Spleen (tissue), 11 donors: ENCODE results near the gene ADORA3. TPM values are rescaled to one million over a fixed set of nuclear protein-coding genes. Genes with fewer than 3 reads are reported as not detected.

Experiments
- DNase-seq: peaks from one replicate; pipeline ENCODE4 v3.0.0-alpha.2; 2020
- H3K27ac ChIP-seq, 8 donors: fragments of 200-600 bp; sonication (generic) in 7 of 8; 1 replicate in 4 of 8; 2 replicates in 4 of 8; pipeline versions ENCODE4 v1.5.0 to v1.8.0; 2016 to 2021; ENCODE audit warnings: inconsistent platforms in 4 of 8, mild to moderate bottlenecking in 4 of 8, moderate library complexity in 1 of 8
- H3K27me3 ChIP-seq, 7 donors: fragments of 200-600 bp; sonication (generic) in 6 of 7; replicated peaks in 1 of 7; 1 replicate in 4 of 7; 2 replicates in 3 of 7; pipeline versions ENCODE4 v1.5.0 to v1.8.0; 2016 to 2021; ENCODE audit warnings: inconsistent platforms in 3 of 7, mild to moderate bottlenecking in 1 of 7
- H3K36me3 ChIP-seq, 6 donors: fragments of 200-600 bp; sonication (generic) in 5 of 6; 1 replicate in 4 of 6; 2 replicates in 2 of 6; pipeline versions ENCODE4 v1.5.0 to v1.8.0; 2016 to 2021; ENCODE audit warnings: inconsistent platforms in 2 of 6
- H3K4me1 ChIP-seq, 6 donors: fragments of 200-600 bp; sonication (generic) in 5 of 6; 1 replicate in 3 of 6; 2 replicates in 3 of 6; pipeline versions ENCODE4 v1.5.0 to v1.8.0; 2016 to 2021; ENCODE audit warnings: inconsistent platforms in 3 of 6
- H3K4me3 ChIP-seq, 8 donors: fragments of 200-600 bp; sonication (generic) in 7 of 8; 1 replicate in 4 of 8; 2 replicates in 4 of 8; pipeline versions ENCODE4 v1.5.0 to v1.8.0; 2016 to 2021; ENCODE audit warnings: inconsistent platforms in 4 of 8, mild to moderate bottlenecking in 4 of 8, moderate library complexity in 2 of 8
- H3K9me3 ChIP-seq, 8 donors: fragments of 200-600 bp; sonication (generic) in 7 of 8; 1 replicate in 4 of 8; 2 replicates in 4 of 8; pipeline versions ENCODE4 v1.5.0 to v1.8.0; 2016 to 2021; ENCODE audit warnings: inconsistent platforms in 4 of 8
- CTCF ChIP-seq, 11 experiments: fragments of 200-600 bp in 7 of 11; fragments of 450-650 bp in 4 of 11; sonication (generic) in 4 of 11; IDR thresholded peaks in 8 of 11; conservative IDR thresholded peaks in 3 of 11; 1 replicate in 7 of 11; 2 replicates in 4 of 11; pipeline versions ENCODE4 v1.4.0 to v1.8.0; 2016 to 2021; ENCODE audit warnings: antibody characterized with exemption in 11 of 11, inconsistent platforms in 4 of 11, mild to moderate bottlenecking in 1 of 11
- POLR2A ChIP-seq, 3 donors: fragments of 450-650 bp; IDR thresholded peaks; one replicate each; pipeline ENCODE4 v1.5.1; 2017; ENCODE audit warnings: antibody characterized with exemption in 3 of 3, mild to moderate bottlenecking in 1 of 3
- POLR2AphosphoS5 ChIP-seq, 3 donors: sonication (generic); formaldehyde crosslinking; IDR thresholded peaks; one replicate each; pipeline ENCODE4 v1.5.1; 2017; ENCODE audit warnings: antibody characterized with exemption in 3 of 3
- WGBS, 5 donors: extraction: QIAGEN DNeasy Blood & Tissue Kit in 3 of 5; methylation state at CpG; one replicate each; pipeline versions ENCODE4 v1.1.5 to v1.1.7; 2013 to 2018; 5-methylcytosine and 5-hydroxymethylcytosine counted together
- intact Hi-C: fragments of 100-400 bp; cut with DNase I; formaldehyde crosslinking; loops from one replicate; pipeline ENCODE4 v1.15.0; 2023; ENCODE audit warnings: low total_unique reads
- polyA plus RNA-seq, 3 donors: library from polyadenylated mRNA; stranded (reverse); fragments of 200-250 nt; gene quantifications; one replicate each; pipeline ENCODE4 v1.2.1, GENCODE V29; 2013
- total RNA-seq, 7 donors: library from RNA; depleted of rRNA in 3 of 7; stranded (reverse); fragments of >200 nt in 3 of 7; fragmentation: NEBNext Ultra II Directional in 4 of 7; extraction: Animal tissue kit (Norgen Biotek cat#: 25700) in 4 of 7; gene quantifications; one replicate each; pipeline versions ENCODE4 v1.1.0 to v1.2.1, GENCODE V29; 2016 to 2021
- donor health status: healthy with polysubstance abuse.
- donor health status: DM: no; HTN: no; CAD: no; lungs with moderate emphysema.
- donor health status: DM: no; HTN: no; CAD: no.
- donor health status: Bipolar disorder and iron deficiency.
- donor health status: healthy.
- donor health status: DM: no; HTN: no; CAD: no.
- donor health status: DM: yes; HTN: yes; CAD: no.

Gene ADORA3
- total and polyA plus RNA-seq, 10 donors = 0.37 to 11.2 (median 5.0) TPM

DNA sequence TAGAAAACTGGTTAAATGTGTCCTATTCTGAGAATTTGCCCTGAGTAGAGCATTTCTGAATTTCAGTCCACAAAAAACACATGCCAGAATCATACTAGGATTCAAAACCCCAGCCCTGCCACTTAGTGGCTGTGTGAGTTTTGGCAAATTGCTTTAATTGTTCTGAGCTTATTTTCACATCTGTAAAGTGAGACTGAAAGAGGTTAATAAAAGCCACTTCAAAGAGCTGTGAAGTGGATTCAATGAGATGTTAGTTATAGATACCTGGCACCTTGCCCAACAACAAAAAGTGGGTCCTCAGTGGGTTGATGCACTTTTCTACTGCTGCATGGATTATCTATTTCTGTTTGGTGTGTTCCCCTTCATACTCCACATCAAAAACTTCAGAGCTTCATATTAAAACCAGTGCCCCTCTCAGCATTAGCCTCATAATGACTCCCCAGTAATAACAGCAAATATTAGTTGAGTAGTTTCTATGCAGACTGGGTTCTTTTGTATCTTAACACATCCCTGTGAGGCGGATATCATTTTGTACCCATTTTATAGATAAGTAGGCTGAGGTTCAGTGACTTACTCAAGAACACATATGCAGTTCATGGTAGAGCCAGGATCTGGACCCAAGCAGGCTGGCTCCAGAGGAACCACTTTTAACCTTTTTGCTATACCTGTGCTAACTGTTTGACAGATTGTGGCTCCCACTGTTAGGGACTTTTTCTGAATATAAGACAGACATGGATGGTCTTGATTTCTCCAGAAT lies 14.2 kb upstream of the ADORA3 start:
- no peak for DNase-seq
- H3K27ac ChIP-seq = peak overlapping the region in 2 of 8 donors; percentile 88 to 95

DNA sequence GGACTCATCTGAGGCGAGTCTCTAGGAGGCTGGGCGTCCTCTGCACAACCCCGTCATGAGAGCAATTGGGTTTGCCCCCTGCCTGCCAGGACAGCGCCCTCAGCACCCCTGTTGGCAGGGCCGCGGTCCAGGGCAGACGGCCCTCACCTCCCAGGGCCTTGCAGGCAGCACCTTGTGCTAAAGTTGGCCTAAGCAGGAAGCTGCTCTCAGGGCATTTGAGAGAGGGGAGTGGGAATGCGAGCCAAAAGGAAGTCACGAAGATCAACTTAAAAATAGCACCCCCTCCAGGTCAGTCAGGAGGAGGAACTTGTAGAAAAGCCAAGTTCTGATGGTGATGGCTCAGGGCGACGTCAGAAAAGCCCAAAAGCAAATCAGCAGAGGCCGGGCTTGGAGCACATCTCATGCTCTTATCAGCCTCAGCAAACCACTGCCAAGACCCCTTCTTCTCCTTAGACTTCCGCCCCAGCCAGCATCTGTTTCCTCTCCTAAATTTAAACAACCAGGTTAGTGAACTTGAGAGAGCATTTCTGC lies 12.6 kb upstream of the ADORA3 start:
- H3K9me3 ChIP-seq = no peaks in the 10 kb centered on the region
- H3K36me3 ChIP-seq = no peaks in the 10 kb centered on the region
- no peak for DNase-seq
- WGBS, 5 donors = 5 to 12% (median 10%) methylated on average over 11 to 13 of the region's 13 CpGs
- TF ChIP-seq POLR2A (IDR thresholded peaks at IDR 0.05) (peak in 1 of 3 donors; percentile 19), CTCF (IDR thresholded peaks at IDR 0.05 in 8 of 11, conservative IDR thresholded peaks at IDR 0.05 in 3 of 11) (peak in 10 of 11 experiments; percentile 13 to 70 (median 56)), POLR2AphosphoS5 (IDR thresholded peaks at IDR 0.05) (peak; percentile 59 to 79 (median 68))
- H3K4me1 ChIP-seq = peaks cover 14 to 69% (median 50%) of the 10 kb centered on the region in 6 donors
- H3K27me3 ChIP-seq = no peaks in the 10 kb centered on the region
- H3K4me3 ChIP-seq = peak overlapping the region; percentile 20 to 74 (median 40)
- peak overlapping the region; percentile 66 to 95 (median 83) for H3K27ac ChIP-seq
- intact Hi-C loops = no loop called here

More for the DNA sequence above, 14.2 kb upstream of the ADORA3 start:
- WGBS, 5 donors = 79 to 100% (median 89%) methylated on average over 1 of the region's 1 CpG
- Histone ChIP-seq H3K36me3 (no peaks in the 10 kb centered on the region), H3K4me1 (peaks cover 12 to 54% (median 42%) of the 10 kb centered on the region in 6 donors), H3K9me3 (no peaks in the 10 kb centered on the region), H3K27me3 (no peaks in the 10 kb centered on the region), H3K4me3 (no peak overlapping the region)
- TF ChIP-seq POLR2AphosphoS5 (IDR thresholded peaks at IDR 0.05) (no peak), CTCF (IDR thresholded peaks at IDR 0.05 in 8 of 11, conservative IDR thresholded peaks at IDR 0.05 in 3 of 11) (no peak), POLR2A (IDR thresholded peaks at IDR 0.05) (no peak)
- intact Hi-C loops = no loop called here

DNA sequence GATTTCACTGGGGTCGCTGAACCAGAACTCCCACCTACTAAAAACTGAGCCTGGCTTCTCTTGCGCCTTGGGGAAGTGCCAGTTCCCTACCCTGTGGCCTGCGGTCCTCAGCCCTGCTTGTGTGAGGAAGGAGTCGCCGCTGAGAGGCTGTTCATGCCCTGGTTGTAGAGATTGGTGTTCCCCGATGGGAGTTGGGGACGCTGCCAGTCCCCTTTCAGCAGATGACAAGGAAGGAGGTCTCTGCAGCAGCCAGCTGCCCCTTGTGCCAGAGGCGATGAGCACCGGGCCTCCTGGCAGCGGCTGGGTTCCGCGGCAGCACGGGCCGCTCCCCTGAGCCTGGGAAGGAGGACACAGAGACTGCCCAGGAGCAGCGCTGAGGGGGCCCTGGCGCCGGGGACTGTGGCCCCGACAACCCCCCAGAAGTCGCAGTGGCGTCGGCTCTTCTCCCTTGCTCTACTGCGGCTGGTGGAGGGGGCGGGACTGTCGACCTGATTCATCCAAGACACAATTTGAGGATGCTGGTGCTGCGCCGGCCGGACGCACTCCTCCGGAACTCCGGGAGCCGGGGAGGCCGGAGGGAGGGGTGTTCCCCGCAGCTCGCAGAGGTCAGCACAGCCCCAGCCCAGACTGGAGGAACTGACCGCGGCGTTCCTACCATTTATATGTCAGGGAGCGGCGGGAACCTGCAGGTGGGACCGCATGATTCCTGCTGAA lies 12.0 kb upstream of the ADORA3 start:
- H3K27me3 ChIP-seq = no peaks in the 10 kb centered on the region
- no peaks in the 10 kb centered on the region for H3K9me3 ChIP-seq
- DNase-seq = peak; percentile 90
- 5 to 8% (median 8%) methylated on average over 3 to 40 of the region's 40 CpGs for whole genome bisulfite sequencing, 5 donors
- intact Hi-C loops = no loop called here
- H3K36me3 ChIP-seq = no peaks in the 10 kb centered on the region
- H3K4me1 ChIP-seq = peaks cover 14 to 76% (median 53%) of the 10 kb centered on the region in 6 donors
- H3K27ac ChIP-seq = peak overlapping the region; percentile 66 to 95 (median 83)
- TF ChIP-seq POLR2AphosphoS5 (IDR thresholded peaks at IDR 0.05) (peak; percentile 62 to 77 (median 74)), CTCF (IDR thresholded peaks at IDR 0.05 in 8 of 11, conservative IDR thresholded peaks at IDR 0.05 in 3 of 11) (no peak)
- peak overlapping the region; percentile 20 to 74 (median 40) for H3K4me3 ChIP-seq
